Measurements from ENCODE around the gene ANKS1B. TPM values are rescaled to one million over a fixed set of nuclear protein-coding genes. Genes with fewer than 3 reads are reported as not detected.
A peak's percentile ranks its signal among the peaks of the same experiment; 100 is the strongest.

ANKS1B gene
- polyA plus RNA-seq, 12 donors = 1.5 to 4.0 (median 2.7) TPM; not detected in 2

DNA sequence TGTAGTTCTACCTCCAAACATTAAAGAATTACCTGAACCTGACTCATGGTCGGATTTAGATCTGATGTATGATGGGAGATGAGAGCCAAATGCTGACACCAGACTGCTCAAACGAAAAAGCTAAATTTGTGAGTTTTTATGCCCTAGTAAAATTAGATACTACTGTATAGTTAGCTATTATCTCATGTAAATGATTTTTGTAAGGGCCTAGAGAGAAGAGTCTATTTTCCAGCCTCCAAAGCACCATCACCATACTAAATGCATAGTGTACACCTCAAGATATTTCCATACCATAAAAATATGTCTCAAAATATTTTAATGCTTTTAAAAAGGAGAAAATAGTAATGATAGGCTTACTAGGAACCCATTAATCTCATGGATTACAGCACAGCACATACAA is 18.3 kb downstream of the ANKS1B start:
- DNase-seq = no peak

DNA sequence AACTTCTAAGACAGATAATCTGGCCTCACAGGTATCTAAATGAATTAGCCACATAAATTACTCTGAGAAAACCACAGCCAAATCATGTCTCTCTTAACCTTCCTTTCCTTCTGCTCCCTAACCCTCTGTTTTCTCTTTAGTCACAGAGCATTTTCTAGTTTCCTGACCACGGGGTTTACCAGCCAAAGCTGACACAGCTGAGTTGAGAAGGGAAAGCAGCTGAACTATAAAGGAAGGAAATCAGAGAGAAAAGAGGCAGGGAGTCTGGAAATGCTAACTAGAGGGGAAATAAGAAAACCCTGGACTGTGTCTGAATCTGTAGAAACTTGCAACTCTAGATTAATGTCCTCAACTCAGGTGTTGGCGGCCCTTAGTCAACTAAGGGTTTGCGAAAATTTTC is 24.4 kb downstream of the ANKS1B start:
- no peak for DNase-seq

DNA sequence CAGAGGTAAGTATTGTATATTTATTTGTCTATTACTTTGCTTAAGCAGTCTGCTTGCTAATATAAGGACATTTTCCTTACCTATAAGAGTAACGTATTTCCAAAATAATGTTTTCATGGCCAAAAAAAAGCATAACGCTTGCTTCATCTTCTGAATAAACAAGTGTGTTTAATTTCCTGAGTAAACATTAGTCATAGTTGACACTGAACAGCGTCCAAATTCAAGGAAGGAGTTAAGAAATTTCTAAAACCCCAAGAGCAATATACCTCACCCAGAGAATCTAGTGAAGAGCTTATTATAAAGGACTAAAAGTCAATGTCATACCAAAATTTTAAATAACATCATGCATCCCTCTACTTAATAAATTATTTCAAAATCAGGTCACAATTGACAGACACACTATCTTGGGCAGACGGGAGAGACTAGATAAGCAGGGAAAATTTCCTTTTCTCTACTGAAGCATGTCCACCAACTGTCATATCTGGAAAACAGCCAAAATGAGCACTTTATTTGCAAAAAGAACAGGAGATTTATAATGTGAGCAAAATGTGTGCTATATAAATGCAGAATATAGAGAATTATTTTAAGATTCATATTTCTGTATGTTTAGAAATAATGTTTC is 25.1 kb downstream of the ANKS1B start:
- DNase-seq = no peak

DNA sequence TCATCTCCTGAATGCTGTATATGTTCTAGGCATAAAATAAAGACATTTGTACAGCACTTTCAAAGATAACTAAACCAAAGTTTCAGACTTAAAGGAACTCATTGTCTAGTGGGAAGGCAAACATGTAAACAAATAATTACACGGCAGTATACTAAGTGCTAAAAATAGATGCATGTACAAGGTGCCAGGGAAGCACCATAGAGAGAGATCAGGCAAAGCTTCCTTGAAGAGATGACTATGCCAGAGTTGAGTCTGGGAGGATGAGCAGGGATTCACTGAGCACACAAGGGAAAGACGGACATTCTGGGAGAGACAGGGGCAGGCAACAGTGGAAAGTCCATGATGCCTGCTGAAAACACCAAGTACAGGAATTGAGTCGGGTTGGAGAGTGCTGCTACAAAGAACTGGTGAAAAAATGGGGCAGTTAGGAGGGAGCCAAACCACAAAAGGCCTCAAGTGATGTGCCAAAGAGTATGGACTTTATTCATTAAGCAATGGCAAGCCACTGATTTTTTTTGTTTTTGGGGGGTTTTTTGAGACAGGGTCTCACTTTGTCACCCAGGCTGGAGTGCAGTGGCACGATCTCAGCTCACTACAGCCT is 26.8 kb downstream of the ANKS1B start:
- no peak for DNase-seq

DNA sequence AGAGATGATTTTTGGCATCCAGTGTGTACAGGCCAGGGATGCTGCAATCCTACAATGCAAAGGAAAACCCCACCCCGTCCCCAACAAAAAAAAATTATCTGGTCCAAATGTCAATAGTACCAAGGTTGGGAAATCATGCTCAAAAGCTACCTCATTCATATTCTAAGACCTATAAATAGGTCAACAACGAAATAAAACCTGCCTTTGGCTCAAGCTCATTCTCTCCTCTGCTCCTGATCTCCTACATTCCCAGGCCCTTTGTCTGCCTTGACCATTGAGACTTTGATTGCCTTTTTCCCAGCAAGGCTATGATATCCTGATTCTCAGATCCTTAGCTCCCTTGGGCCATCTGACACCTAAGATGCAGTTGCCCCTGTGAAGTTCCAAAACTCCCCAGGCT is 30.0 kb downstream of the ANKS1B start:
- DNase-seq = no peak

DNA sequence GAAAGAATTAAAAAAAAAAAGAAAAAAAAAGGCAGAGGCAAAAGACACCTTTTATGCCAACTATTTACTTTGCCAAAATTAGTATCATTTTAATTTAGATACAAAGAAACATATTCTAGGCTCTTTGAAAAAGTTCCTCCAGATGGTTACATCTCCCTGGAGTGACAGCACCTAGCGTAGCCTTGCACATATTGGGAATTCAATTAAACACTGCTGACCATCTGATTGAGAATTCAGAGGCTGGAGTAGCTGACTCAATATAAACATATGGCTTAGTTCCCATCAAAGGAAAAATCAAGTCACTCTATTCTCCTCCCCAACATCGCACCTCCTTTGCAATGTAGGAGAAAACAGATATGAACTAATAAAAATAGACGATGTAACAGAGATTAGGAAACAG is 36.4 kb downstream of the ANKS1B start:
- no peak for DNase-seq

DNA sequence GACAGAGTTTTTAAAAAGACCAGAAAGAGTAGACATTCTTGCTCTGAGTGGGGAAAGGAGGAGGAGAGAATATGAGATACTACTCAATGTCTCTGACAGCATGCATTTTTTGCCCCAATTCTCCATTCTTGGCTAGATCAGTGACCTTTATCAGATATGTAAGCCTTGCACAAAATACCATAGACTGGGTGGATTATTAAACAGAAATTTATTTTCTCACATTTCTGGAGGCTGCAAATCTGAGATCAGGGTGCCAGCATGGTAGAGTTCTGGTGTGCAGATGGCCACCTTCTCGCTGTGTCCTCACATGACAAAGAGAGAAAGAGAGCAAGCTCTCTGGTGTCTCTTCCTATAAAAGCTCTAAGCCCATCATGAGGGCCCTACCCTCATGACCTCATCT is 38.6 kb downstream of the ANKS1B start:
- no peak for DNase-seq

DNA sequence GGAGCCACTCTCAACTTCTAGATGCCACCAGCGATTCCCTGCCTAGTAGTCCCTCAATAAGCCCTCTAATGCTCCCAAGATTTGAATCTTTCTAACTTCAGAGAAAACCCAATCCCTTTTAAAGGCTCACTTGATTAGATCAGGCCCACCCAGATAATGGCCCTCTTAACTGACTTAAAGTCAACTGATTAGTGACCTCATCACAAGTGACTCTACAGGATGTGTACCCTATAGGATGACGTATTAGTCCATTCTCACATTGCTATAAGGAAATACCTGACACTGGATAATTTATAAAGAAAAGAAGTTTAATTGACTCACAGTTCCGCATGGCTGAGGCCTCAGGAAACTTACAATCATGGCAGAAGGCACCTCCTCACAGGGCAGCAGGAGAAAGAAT is 49.1 kb downstream of the ANKS1B start:
- no peak for DNase-seq

DNA sequence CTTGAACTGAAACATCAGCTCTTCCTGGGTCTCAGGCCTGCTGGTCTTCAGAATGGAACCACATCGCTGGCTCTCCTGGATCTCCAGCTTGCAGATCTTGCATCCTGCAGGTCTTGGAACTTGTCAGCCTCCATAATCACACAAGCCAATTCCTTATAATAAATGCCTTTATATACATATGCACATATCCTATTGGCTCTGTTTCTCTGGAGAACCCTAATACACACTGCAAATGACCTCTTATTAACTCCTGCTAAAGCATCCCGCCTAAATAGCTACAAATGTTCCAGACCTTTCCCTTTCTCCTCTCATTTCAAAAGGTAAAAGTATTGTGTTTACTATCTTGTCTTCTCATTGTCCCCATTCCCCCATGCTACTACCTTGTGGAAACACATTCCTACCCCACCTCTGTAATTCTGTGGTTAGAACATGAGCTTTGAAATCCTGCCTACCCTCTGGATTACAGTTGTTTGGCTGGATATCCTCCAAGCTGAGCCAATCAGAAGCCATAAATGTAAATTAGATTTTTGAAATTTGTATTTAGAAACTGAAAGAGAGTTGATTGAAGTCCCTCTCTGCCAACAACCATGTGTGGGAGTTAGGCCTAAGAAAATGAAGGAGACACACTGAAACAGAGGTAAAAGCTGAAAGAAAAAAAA is 58.1 kb downstream of the ANKS1B start:
- no peak for DNase-seq

DNA sequence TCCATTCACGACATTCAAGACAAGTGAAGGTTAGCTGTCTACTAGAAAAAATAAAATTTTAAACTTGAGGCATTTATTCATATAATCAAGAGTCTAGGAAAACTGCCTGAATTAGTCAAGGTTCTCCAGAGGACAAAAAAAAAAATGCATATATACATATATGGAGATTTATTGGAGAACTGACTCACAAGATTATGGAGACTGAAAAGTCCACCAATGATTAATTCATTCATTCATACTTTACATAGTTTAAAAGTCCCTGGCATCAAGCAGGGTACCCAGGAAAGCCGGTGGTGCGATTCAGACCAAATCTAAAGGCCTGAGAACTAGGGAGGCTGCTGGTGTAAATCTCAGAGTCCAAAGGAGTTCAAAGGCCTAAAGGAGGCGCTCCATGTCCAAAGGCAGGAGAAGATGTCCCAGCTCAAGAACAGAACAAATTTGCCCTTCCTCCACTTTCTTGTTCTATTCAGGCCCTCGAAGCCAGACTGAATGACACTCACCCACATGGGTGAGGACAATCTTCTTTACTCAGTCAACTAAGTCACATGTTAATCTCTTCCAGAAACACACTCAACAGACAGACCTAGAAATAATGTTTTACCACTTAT is 64.3 kb downstream of the ANKS1B start:
- DNase-seq = no peak

DNA sequence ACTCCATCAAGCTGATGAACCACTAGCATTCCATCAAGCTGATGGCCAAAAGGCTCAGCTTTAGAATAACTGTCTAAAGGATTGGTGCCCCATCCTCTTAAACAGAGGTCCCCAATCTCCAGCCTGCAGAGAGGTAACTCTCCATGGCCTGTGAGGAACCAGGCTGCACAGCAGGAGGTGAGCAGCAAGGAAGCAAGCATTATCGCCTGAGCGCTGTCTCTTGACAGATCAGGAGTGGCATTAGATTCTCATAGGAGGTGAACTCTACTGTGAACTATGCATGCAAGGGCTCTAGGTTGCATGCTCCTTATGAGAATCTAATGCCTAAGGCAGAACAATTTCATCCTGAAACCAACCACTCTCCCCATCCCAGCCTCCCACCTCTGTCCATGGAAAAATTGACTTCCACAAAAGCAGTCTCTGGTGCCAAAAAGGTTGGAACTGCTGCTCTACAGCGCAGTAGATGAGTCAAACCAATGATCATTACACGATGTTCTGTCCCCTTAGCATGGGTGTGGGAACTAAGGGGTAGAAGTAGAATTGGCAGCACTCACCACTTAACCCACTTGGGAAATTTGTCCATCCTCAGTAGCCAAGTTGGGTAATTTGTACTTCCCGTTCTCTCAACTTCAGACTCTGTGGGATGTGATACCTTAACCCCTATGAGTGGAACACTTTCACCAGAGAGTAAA is 66.9 kb downstream of the ANKS1B start:
- no peak for DNase-seq

DNA sequence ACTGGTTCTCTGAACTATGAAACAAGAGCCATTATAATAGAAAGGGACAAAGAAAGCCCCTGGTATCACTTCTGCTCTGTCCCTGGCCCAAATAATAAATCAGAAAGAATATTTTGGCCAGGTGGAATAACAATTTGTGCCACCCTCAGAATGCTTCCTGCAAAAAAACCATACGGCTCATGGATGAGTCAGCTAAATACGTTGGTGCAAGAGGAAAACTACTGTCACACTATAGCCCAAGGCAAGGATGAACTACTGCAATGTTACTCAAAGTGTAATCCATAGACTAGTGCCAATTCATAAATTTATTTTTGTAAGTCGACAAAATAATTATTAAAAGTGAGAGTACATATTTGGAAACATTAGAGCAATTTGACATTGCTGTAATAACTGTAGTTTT is 68.2 kb downstream of the ANKS1B start:
- no peak for DNase-seq

DNA sequence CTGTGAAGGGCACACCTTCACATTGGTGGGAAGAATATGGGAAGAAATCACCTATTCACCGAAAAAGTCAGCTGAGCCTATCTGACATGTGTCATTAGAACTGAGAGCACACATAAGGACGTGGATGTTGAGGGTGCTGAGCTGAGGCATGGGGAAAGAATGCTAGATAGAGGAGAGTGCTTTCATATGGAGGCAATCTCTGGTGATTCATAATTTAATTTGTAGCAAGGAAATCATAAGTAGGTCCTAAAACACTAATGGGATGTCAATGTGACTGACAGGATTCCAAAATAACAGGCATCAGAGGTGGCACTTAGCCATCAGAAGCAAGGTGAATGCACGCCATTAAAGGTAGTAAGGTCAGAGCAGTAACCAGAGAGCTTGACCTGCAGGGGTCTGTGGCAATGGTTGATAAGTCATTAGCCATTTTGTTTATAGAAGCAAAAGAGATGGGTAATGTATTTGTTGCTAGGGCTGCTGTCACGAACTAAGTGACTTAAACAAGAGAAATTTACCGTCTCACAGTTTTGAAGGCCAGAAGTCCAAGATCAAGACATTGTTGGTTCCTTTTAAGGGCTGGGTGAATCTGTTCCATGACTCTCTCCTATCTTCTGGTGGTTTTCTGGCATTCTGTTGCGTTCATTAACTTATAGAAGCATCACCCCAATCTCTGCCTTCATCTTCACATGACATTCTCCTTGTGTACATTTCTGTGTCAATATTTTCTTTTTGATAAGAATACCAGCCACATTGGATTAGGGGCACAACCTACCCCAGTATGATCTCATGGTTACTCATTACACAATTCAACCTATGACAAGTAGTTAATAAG is 69.3 kb downstream of the ANKS1B start:
- DNase-seq = no peak

DNA sequence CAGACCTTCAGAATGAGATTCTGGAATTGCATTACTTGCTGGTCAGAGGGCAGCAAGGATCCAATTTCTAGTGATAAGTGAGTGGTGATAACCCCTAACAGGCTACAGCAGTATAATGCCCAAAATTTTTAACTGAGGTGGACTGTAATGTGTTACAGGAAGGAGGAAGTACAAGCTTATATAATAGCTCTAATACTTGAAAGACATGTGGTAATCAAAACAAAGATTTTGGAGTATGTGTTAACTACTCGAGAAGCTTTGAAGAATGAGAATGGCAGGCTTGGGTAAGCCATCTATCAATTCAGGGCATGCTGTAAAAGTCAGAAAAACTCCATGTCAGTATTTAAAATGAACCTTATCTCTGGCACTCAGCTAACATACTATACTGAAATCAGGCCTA is 70.5 kb downstream of the ANKS1B start:
- DNase-seq = no peak

DNA sequence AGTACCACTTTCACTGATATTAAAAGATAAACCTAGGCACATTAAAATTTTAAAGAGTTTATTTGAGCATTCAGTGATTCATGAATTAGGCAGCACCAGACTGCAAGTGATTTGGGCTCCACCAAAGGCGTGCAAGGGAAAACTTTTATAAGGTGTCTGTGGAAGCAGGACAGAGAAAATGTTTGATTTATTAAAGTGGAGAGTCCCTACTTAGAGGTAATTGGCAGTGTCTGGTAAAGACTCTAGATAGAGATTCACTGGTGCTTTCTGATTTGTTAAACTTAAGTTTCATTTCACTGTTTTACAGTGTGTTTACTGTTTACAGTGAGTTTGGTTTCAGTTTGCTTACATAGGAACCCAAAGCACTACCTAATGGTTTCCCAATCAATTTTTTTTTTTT is 72.8 kb downstream of the ANKS1B start:
- DNase-seq = no peak

DNA sequence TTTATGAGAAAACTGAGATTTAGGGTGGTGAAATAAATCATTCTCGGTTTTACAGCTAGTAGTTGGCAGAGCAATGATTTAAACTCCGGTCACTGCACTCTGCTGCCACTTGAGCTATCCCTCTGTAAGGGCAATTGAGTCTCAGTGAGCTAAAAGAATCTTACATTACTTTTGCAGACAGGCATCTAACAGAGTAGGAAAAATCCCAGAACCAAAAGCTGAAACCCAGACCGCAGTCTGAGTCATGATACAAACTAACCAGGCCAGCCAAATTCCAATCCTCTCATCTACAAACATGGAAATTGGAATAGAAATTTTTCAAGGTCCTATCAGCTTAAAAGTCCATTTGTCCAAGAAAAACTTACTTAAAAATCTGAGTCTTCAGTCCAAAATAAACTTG is 73.7 kb downstream of the ANKS1B start:
- DNase-seq = peak; percentile 63

DNA sequence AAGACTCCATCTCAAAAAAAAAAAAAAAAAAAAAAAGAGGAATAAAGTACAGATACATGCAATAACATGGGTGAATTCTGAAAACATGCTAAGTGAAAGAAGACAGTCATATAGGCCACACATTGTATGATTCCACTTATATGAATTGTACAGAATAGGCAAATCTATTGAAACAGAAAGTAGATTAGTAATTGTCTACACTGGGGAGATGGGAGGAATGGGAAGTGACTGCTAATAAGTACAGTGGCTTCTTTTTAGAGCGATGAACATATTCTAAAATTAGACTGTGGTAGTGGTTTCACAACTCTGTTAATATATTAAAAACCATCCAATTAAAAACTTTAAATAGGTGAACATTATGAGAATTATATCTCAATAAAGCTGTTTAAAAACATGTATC is 74.4 kb downstream of the ANKS1B start:
- no peak for DNase-seq

DNA sequence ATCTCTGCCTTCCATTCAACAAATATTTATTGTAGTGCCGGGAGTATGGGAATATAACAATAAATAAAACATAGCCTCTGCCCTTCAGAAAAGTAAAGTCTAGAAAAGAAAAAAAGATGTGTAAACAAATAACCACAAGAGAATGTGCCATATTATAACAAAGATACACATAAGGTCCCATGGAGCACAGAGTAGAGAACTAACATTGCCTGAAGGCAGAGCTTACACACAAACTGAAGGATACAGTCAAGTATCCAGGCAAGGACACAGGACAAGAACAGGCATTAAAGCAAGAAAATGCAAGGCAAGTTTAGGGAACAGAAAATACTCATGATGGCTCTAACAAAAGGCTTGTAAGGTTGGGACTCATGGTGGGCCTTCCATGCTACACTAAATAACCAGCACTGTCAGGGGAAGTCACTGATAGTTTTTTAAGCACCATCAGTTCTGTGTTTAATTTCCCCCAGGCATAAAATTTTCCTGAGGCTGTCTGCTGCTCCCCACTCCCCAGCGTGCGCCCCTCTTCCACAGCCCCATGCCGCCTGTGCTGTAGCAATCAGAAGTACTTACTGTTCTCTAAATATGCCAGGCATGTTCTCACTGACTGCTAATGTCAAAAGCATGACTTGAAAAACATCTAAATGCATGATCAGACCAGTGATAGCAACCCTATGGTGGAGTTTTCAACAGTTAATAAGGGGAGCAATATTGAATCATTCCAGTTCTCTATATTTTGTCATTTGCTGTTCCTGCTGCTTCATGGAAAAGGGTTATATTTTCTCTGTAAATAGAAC is 77.8 kb downstream of the ANKS1B start:
- no peak for DNase-seq

DNA sequence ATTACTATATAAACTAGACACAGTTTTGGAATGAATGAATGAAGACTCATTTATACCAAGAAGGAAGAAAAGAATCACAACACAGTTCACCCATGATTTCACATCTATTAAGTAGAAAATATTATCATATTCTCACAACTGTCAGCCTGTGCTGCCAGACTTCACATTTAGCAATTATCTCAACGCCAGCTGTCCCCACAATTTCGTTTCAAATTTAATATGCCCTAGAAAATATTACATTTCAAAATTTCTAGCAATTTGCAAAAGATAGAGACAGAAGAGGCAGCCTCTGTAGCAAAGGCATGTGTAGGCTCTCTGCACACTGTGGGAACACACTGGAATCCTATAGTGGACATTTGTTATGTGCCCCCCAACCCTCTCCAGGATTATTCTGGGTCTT is 83.6 kb downstream of the ANKS1B start:
- no peak for DNase-seq

DNA sequence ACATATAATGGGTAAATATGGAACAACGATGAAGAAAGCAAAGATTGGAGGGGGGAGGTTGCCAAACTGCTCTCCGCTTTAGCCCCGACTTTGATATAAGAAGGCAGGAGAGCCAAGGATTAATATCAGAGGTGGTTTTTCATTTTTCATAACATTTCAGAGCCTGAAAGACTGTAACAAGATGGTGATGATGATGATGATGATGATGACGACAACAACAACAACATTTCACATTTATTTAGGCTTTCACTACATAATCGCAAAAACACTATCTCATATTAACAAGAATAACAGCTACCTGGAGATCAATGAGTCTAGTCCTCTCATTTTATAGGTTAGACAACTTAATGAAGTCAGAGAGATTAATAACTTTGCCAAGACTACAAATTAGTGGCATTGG is 86.1 kb downstream of the ANKS1B start:
- no peak for DNase-seq

DNA sequence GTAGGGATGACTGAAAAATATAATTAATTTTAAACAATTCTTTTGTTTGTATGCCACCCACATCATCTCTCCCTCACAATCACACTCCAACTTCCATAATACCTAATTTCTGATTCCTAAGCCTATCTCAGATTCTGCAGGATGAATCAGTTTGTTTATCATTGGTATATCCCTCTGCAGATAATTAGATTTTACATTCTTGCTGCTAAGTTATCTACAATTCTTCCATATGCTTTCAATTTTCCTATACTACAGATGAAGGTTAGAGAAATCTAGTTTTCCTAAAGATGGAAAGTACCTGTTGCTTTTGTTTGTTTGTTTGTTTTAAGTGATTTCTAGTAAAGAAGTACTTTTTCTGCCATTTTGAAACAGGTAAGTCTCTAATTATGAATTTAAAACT is 105.3 kb downstream of the ANKS1B start:
- no peak for DNase-seq
